HEK293T (cell line): Measurements from ENCODE around the gene SYT7.

Experiments
- ELF4 ChIP-seq: fragments of 450-650 bp; IDR thresholded peaks from 2 replicates; pipeline ENCODE4 v1.6.1; 2017; ENCODE audit warnings: antibody characterized with exemption
- TARDBP ChIP-seq: fragments of 450-650 bp; IDR thresholded peaks from 2 replicates; pipeline ENCODE4 v1.6.1; 2016

- TF ChIP-seq TARDBP (no peak), ELF4 (no peak)
Observed at GRCh38 chr11:61596990-61597389, 16.1 kb upstream of the SYT7 start.
